T1000 (cell line): ENCODE measurements around the gene NELL1.
"Not testable (repeated sequence)": the region's sequence is repeated elsewhere in the genome, so short reads cannot be mapped to it uniquely, and the experiment has no call there.

Experiments used
- DNase-seq: peaks from one replicate; lab custom pipeline; 2025; ENCODE audit warnings: mixed read lengths; lab: John Stamatoyannopoulos, UW

The NELL1 gene

GRCh38 chr11:20762980-20763379, 93.6 kb downstream of the NELL1 start:
- DNase-seq: no peak

GRCh38 chr11:20770414-20770946, 101.1 kb downstream of the NELL1 start:
- DNase-seq: no peak

GRCh38 chr11:20771026-20771425, 101.6 kb downstream of the NELL1 start:
- DNase-seq: no peak

GRCh38 chr11:20771681-20772080, 102.3 kb downstream of the NELL1 start:
- DNase-seq: no peak

GRCh38 chr11:20775331-20775730, 105.9 kb downstream of the NELL1 start:
- no peak for DNase-seq

- no peak for DNase-seq
Measured at GRCh38 chr11:20782775-20783174, 113.4 kb downstream of the NELL1 start.

GRCh38 chr11:20783220-20783619, 113.8 kb downstream of the NELL1 start:
- no peak for DNase-seq

GRCh38 chr11:20790622-20791021, 121.2 kb downstream of the NELL1 start:
- DNase-seq: no peak

- no peak for DNase-seq
Measured at GRCh38 chr11:20795005-20795404, 125.6 kb downstream of the NELL1 start.

GRCh38 chr11:20808328-20808727, 138.9 kb downstream of the NELL1 start:
- DNase-seq: no peak

GRCh38 chr11:20821046-20821445, 151.7 kb downstream of the NELL1 start:
- no peak for DNase-seq

- no peak for DNase-seq
Measured at GRCh38 chr11:20821470-20821869, 152.1 kb downstream of the NELL1 start.

- DNase-seq: no peak
Measured at GRCh38 chr11:20824773-20825172, 155.4 kb downstream of the NELL1 start.

GRCh38 chr11:20835561-20835960, 166.2 kb downstream of the NELL1 start:
- no peak for DNase-seq

- DNase-seq: no peak
Measured at GRCh38 chr11:20839231-20839630, 169.8 kb downstream of the NELL1 start.

- DNase-seq: no peak
Measured at GRCh38 chr11:20840341-20840740, 171.0 kb downstream of the NELL1 start.

- DNase-seq: no peak
Measured at GRCh38 chr11:20844216-20844615, 174.8 kb downstream of the NELL1 start.

- DNase-seq: no peak
Measured at GRCh38 chr11:20844630-20845029, 175.2 kb downstream of the NELL1 start.

- DNase-seq: no peak
Measured at GRCh38 chr11:20854215-20854955, 185.0 kb downstream of the NELL1 start.

GRCh38 chr11:20861322-20861721, 191.9 kb downstream of the NELL1 start:
- DNase-seq: no peak

- DNase-seq: not testable (repeated sequence)
Measured at GRCh38 chr11:20862263-20862662, 192.9 kb downstream of the NELL1 start.

GRCh38 chr11:20864628-20865027, 195.2 kb downstream of the NELL1 start:
- no peak for DNase-seq

- DNase-seq: no peak
Measured at GRCh38 chr11:20865161-20865560, 195.8 kb downstream of the NELL1 start.

GRCh38 chr11:20869123-20869522, 199.7 kb downstream of the NELL1 start:
- no peak for DNase-seq
